ENCODE data around the gene HIVEP3.

GRCh38 chr1:41862384-41863221 lies 56.1 kb downstream of the HIVEP3 start:
- TF ChIP-seq EZH2phosphoT487 (IDR thresholded peaks at IDR 0.05; ENCODE audit: low read depth, severe bottlenecking, unreplicated experiment) = no peak
- no peak for TF ChIP-seq CTCF (IDR thresholded peaks at IDR 0.05; ENCODE audit: poor library complexity)
